DND-41 (cell line): ENCODE measurements around the gene TBXAS1.

ENCODE experiments used
- ATAC-seq: fragments of 200-7000 bp; cut with Tn5 transposase; 3 replicates; pipeline ENCODE4 v1.9.1; 2021; ENCODE audit warnings: low read depth; ENCODE audit not compliant: insufficient read depth
- DNase-seq: peaks from one replicate; pipeline ENCODE4 v3.0.0-alpha.2; 2020
- H2AFZ ChIP-seq: 2 replicates; pipeline ENCODE4 v1.6.0; 2012; ENCODE audit warnings: low read depth, low read length
- H3K27ac ChIP-seq: 2 replicates; pipeline ENCODE4 v1.5.1; 2012; ENCODE audit warnings: low read length, inconsistent platforms
- H3K27me3 ChIP-seq: fragments of 200-600 bp; sonication (generic); 2 replicates; pipeline ENCODE4 v1.6.0; 2012; ENCODE audit warnings: low read length, mild to moderate bottlenecking, inconsistent platforms; ENCODE audit not compliant: insufficient read depth, poor library complexity
- H3K36me3 ChIP-seq: 2 replicates; pipeline ENCODE4 v1.5.1; 2012; ENCODE audit warnings: low read length, inconsistent platforms; ENCODE audit not compliant: insufficient read depth
- H3K4me1 ChIP-seq: 2 replicates; pipeline ENCODE4 v1.5.1; 2012; ENCODE audit warnings: mild to moderate bottlenecking, low read length; ENCODE audit not compliant: insufficient read depth
- H3K4me2 ChIP-seq: 2 replicates; pipeline ENCODE4 v1.6.0; 2012; ENCODE audit warnings: mild to moderate bottlenecking, moderate library complexity, low read length, inconsistent platforms; ENCODE audit not compliant: insufficient read depth
- H3K4me3 ChIP-seq, 2 experiments: fragments of 200-600 bp in 1 of 2; shearing (Covaris generic) in 1 of 2; 2 replicates each; pipeline ENCODE4 v1.5.1; 2012 to 2016; ENCODE audit warnings: inconsistent platforms in 2 of 2, low read length in 2 of 2, mild to moderate bottlenecking in 2 of 2, low read depth in 1 of 2, moderate library complexity in 1 of 2
- H3K79me2 ChIP-seq: 2 replicates; pipeline ENCODE4 v1.6.0; 2012; ENCODE audit warnings: low read length, inconsistent platforms; ENCODE audit not compliant: insufficient read depth
- H3K9ac ChIP-seq: 2 replicates; pipeline ENCODE4 v1.6.0; 2012; ENCODE audit warnings: low read depth, mild to moderate bottlenecking, inconsistent platforms, low read length, moderate library complexity
- H3K9me3 ChIP-seq: 2 replicates; pipeline ENCODE4 v1.5.1; 2012; ENCODE audit warnings: low read length, moderate library complexity, mild to moderate bottlenecking, inconsistent platforms; ENCODE audit not compliant: insufficient read depth, severe bottlenecking
- H4K20me1 ChIP-seq: 2 replicates; pipeline ENCODE4 v1.6.0; 2012; ENCODE audit warnings: low read length; ENCODE audit not compliant: insufficient read depth
- EZH2 ChIP-seq: IDR thresholded peaks from 3 replicates; pipeline ENCODE4 v1.6.1; 2012; ENCODE audit warnings: borderline replicate concordance, low read depth, mild to moderate bottlenecking, moderate library complexity, low read length, inconsistent platforms; ENCODE audit not compliant: severe bottlenecking
- TF ChIP-seq, protein P1 (sequence below): IDR thresholded peaks from 2 replicates; pipeline ENCODE4 v1.5.1; 2012; ENCODE audit warnings: borderline replicate concordance, low read length, moderate library complexity, mild to moderate bottlenecking; ENCODE audit not compliant: poor library complexity, severe bottlenecking; ENCODE audit errors: extremely low read depth

The TBXAS1 gene

DNA sequence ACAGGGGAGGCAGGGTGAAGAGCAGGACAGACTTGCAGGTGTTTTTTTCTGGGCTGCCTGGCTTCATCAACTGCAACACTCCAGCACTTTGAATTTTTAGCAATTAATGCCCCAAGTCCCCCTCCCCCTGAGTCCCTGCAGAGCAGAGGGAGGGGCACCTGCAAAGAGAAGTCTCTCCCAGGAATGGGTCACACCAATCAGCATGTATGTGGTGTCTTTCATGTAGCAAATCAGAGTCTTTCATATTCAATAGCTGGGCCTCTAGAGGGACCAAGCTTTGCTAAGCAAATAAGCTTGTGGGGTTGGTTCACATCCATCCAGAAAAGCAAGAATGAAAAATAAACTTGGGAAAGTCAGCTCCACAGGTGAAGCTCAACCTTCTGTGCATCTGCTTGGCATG, 143.0 kb downstream of the TBXAS1 start:
- Histone ChIP-seq H3K4me1 (no peaks in the 10 kb centered on the region), H3K9me3 (no peaks in the 10 kb centered on the region), H3K79me2 (no peaks in the 10 kb centered on the region), H3K27ac (no peak overlapping the region), H3K4me3 (no peak overlapping the region), H4K20me1 (no peaks in the 10 kb centered on the region), H3K4me2 (no peak overlapping the region), H3K27me3 (no peaks in the 10 kb centered on the region), H2AFZ (no peak overlapping the region), H3K36me3 (no peaks in the 10 kb centered on the region), H3K9ac (no peak overlapping the region)
- TF ChIP-seq EZH2: no peak
- TF ChIP-seq, protein P1, sequence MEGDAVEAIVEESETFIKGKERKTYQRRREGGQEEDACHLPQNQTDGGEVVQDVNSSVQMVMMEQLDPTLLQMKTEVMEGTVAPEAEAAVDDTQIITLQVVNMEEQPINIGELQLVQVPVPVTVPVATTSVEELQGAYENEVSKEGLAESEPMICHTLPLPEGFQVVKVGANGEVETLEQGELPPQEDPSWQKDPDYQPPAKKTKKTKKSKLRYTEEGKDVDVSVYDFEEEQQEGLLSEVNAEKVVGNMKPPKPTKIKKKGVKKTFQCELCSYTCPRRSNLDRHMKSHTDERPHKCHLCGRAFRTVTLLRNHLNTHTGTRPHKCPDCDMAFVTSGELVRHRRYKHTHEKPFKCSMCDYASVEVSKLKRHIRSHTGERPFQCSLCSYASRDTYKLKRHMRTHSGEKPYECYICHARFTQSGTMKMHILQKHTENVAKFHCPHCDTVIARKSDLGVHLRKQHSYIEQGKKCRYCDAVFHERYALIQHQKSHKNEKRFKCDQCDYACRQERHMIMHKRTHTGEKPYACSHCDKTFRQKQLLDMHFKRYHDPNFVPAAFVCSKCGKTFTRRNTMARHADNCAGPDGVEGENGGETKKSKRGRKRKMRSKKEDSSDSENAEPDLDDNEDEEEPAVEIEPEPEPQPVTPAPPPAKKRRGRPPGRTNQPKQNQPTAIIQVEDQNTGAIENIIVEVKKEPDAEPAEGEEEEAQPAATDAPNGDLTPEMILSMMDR: no peak
- DNase-seq: no peak
- ATAC-seq: peak; percentile 54; the same call in 1 of the 3 replicates

DNA sequence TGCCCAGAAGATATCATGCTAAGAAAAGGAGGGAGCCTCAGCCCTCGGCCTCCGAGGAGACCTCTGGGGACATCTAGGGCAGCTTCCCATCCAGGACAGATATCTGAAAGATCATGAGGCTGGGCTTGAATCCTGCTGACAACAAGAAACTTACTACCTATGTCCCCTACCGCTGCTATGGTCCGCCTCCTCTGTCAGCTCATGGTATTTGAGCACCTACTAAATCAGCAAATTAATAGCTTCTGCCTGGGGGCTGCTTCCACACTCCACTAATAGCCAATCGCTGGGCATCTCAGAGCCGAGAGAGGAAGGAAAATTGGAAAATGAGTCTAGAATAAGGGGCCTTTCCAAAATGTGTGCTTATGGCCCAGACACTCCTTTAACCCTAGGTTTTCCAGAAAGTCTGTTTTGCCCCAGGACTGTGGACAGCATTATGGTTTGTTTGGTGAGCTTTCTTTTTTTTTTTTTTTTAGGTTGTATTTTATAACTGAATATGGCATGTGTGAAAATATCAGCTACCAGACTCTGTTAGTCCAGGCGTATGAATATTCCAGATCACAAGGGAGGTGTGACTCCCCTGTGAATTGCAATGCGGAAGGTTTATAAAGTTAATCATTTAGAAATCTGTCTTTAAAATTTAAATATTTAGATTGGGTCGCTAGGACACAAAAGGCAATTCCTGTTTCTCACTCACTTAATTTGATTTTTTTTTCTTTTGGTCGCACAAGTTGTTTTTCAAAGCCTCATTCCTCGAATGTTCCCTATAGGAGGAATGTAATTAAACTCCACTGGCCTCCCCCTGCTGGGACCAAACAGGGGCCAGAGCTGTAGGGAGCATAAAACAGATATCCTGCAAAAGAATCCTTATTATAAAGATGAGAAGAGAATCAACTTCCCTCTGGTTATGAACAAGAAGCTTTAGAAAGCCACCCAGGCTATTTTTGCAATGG, 144.3 kb downstream of the TBXAS1 start:
- Histone ChIP-seq H4K20me1 (no peaks in the 10 kb centered on the region), H3K4me1 (no peaks in the 10 kb centered on the region), H3K36me3 (no peaks in the 10 kb centered on the region), H3K27ac (no peak overlapping the region), H3K4me2 (no peak overlapping the region), H3K27me3 (no peaks in the 10 kb centered on the region), H3K9me3 (no peaks in the 10 kb centered on the region), H3K4me3 (no peak overlapping the region), H3K79me2 (no peaks in the 10 kb centered on the region), H3K9ac (no peak overlapping the region), H2AFZ (no peak overlapping the region)
- ATAC-seq (no peak), DNase-seq (no peak)
- no peak for TF ChIP-seq EZH2
- TF ChIP-seq, protein P1: no peak

DNA sequence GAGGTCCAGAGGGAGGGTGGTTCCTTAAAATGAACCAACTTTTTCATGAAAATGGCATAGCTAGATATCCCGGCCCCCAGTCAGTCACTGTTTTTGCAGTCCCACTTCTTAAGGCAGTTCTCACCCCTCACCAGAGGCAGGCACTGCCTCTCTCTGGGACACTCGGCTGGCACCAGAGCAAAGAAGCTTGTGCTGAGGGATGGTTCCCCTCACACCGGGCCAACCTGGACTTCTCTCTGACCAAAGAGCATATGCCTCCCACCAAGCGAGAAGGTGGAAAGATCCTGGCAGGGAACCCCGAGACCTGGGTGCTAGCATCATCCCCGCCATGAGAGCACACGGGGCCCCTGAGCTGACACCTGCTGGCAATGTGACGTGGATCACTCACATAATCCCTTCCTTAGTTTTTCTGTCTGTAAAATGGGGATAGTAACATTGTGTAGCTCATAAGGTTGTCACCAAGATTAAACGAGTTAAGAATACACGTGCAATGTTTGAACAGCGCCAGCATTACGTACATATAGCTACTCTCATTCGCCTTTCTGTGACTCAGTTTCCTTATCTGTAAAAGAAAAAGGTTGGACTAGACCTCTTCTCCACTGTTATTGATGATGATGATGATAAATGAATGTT, 145.2 kb downstream of the TBXAS1 start:
- H3K9ac ChIP-seq: no peak overlapping the region
- H3K27me3 ChIP-seq: no peaks in the 10 kb centered on the region
- H3K4me3 ChIP-seq: no peak overlapping the region
- H3K36me3 ChIP-seq: no peaks in the 10 kb centered on the region
- H3K4me1 ChIP-seq: no peaks in the 10 kb centered on the region
- no peak overlapping the region for H3K27ac ChIP-seq
- H3K4me2 ChIP-seq: no peak overlapping the region
- TF ChIP-seq EZH2: no peak
- H3K79me2 ChIP-seq: no peaks in the 10 kb centered on the region
- no peaks in the 10 kb centered on the region for H4K20me1 ChIP-seq
- DNase-seq (no peak), ATAC-seq (no peak)
- no peak overlapping the region for H2AFZ ChIP-seq
- no peaks in the 10 kb centered on the region for H3K9me3 ChIP-seq
